Measurements from ENCODE around the gene VARS1. TPM values are rescaled to one million over a fixed set of nuclear protein-coding genes. Genes with fewer than 3 reads are reported as not detected.

VARS1 gene
- total RNA-seq, 4 donors from 2014 or later = 25.4 to 50.6 (median 29.9) TPM

DNA sequence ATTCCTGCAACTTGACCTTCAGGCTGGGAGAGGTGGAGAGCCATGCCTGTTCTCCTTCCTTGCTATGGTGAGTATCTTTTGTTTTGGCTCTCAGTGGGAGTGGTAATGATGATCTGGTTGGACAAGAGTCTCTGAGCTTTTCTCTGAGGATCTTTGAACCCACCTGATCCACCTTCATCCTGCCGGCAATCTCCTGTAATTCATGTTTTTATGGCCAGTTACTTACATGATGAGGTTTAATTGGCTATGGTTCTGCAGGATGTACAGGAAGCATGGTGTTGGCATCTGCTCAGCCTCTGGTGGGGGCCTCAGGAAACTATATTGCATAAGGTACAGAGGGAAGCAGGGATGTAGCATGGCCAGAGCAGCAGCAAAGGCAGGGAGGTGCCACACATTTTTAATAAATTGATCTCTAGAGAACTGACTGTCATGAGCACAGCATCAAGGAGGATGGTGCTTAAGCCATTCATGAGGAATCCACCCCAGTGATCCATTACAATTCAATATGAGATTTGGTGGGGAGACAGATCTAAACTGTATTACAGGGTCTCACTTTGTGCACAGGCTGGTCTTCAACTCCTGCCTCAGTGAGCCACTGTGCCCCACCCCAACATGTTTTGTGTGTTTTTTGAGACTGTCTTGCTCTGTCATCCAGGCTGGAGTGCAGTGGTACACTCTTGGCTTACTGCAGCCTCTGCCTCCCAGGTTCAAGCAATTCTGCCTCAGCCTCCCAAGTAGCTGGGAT, 42.0 kb upstream of the VARS1 start:
- WGBS, 2 donors (ENCODE audit: low coverage in 1 of 2) = 75% methylated on average over 1 of the region's 1 CpG; no CpG with 5 or more reads in 1 of the 2 donors
- Histone ChIP-seq H3K36me3 (peaks cover 0 to 54% of the 10 kb centered on the region in 2 donors), H3K27me3 (no peaks in the 10 kb centered on the region), H3K27ac (peak overlapping the region in 3 of 4 donors; percentile 69 to 95 (median 95)), H3K4me1 (peaks cover 4 to 57% (median 23%) of the 10 kb centered on the region in 3 donors), H3K9me3 (no peaks in the 10 kb centered on the region), H3K4me3 (no peak overlapping the region)
- TF ChIP-seq POLR2A (IDR thresholded peaks at IDR 0.05) (no peak), EP300 (IDR thresholded peaks at IDR 0.05) (no peak), POLR2AphosphoS5 (IDR thresholded peaks at IDR 0.05) (no peak)
- TF ChIP-seq, protein P1, sequence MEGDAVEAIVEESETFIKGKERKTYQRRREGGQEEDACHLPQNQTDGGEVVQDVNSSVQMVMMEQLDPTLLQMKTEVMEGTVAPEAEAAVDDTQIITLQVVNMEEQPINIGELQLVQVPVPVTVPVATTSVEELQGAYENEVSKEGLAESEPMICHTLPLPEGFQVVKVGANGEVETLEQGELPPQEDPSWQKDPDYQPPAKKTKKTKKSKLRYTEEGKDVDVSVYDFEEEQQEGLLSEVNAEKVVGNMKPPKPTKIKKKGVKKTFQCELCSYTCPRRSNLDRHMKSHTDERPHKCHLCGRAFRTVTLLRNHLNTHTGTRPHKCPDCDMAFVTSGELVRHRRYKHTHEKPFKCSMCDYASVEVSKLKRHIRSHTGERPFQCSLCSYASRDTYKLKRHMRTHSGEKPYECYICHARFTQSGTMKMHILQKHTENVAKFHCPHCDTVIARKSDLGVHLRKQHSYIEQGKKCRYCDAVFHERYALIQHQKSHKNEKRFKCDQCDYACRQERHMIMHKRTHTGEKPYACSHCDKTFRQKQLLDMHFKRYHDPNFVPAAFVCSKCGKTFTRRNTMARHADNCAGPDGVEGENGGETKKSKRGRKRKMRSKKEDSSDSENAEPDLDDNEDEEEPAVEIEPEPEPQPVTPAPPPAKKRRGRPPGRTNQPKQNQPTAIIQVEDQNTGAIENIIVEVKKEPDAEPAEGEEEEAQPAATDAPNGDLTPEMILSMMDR (IDR thresholded peaks at IDR 0.05) = no peak
- no peak for ATAC-seq

DNA sequence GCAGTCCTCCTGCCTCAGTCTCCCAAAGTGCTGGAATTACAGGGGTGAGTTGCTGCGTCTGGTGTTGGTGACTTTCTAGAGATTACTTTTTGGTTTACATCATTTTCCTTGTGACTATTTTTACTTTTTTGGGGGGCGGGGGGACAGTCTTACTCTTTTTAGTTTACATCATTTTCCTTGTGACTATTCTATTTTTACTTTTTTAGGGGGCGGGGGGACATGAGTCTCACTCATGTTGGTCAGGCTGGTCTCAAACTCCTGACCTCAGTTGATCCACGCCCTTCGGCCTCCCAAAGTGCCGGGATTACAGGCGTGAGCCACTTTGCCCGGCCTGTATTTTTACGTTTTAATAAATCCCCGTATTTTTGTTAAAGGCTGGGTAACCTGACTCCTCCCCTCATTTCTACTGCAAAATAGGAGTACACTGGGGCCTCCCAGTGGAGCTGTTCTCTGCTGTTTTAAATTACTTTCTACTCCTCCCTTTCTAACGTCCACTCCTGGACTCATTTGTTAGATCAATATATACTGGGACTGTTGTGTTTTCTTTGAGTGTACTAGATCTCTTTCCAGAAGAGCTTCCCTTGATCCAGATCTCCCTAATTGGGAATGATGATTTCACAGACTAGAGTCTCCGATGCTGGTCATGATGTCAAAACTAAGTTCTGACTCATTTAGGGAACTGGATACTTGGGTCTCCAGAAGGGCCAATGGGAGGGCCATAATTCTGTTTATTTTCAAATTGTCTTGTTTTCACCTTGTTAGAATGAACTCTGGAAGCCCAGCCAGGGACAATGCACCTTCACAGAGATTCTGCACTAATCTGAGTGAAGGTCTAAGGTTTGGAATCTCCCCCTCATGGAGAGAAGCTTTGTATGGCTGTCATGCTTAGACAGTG, 41.2 kb upstream of the VARS1 start:
- H3K36me3 ChIP-seq = peaks cover 0 to 52% of the 10 kb centered on the region in 2 donors
- no peak for ATAC-seq
- H3K27ac ChIP-seq = peak overlapping the region; percentile 7 to 95 (median 82)
- no peaks in the 10 kb centered on the region for H3K9me3 ChIP-seq
- peaks cover 4 to 65% (median 23%) of the 10 kb centered on the region in 3 donors for H3K4me1 ChIP-seq
- WGBS, 2 donors (ENCODE audit: low coverage in 1 of 2) = 16 to 20% methylated on average over 3 to 7 of the region's 12 CpGs
- peak overlapping the region; percentile 8 to 86 for H3K4me3 ChIP-seq
- no peaks in the 10 kb centered on the region for H3K27me3 ChIP-seq
- TF ChIP-seq, protein P1 (IDR thresholded peaks at IDR 0.05) = no peak
- TF ChIP-seq EP300 (IDR thresholded peaks at IDR 0.05) (no peak), POLR2AphosphoS5 (IDR thresholded peaks at IDR 0.05) (no peak), POLR2A (IDR thresholded peaks at IDR 0.05) (no peak)

DNA sequence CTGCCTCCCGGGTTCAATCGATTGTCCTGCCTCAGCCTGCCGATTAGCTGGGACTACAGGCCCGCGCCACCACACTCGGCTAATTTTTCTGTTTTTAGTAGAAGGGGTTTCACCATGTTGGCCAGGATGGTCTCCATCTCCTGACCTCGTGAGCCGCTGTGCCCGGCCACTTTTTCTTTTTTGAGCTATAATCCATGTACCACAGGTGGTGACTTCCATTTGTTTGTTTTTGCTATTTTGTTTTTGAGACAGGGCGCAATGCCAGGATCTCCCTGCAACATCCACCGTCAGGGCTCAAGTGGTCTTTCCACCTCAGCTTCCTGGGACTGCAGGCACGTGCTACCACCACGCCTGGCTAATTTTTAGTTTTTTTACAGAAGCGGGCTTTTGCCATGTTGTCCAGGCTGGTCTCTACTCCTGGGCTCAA, 40.5 kb upstream of the VARS1 start:
- Histone ChIP-seq H3K9me3 (no peaks in the 10 kb centered on the region), H3K4me1 (peaks cover 4 to 71% (median 29%) of the 10 kb centered on the region in 3 donors), H3K36me3 (peaks cover 0 to 46% of the 10 kb centered on the region in 2 donors), H3K27ac (peak overlapping the region; percentile 7 to 95 (median 82)), H3K27me3 (no peaks in the 10 kb centered on the region), H3K4me3 (peak overlapping the region; percentile 81 to 86)
- TF ChIP-seq POLR2AphosphoS5 (IDR thresholded peaks at IDR 0.05) (no peak), EP300 (IDR thresholded peaks at IDR 0.05) (no peak), POLR2A (IDR thresholded peaks at IDR 0.05) (no peak)
- TF ChIP-seq, protein P1 (IDR thresholded peaks at IDR 0.05) = no peak
- no peak for ATAC-seq
- 11 to 41% methylated on average over 14 of the region's 14 CpGs for WGBS, 2 donors (ENCODE audit: low coverage in 1 of 2)

DNA sequence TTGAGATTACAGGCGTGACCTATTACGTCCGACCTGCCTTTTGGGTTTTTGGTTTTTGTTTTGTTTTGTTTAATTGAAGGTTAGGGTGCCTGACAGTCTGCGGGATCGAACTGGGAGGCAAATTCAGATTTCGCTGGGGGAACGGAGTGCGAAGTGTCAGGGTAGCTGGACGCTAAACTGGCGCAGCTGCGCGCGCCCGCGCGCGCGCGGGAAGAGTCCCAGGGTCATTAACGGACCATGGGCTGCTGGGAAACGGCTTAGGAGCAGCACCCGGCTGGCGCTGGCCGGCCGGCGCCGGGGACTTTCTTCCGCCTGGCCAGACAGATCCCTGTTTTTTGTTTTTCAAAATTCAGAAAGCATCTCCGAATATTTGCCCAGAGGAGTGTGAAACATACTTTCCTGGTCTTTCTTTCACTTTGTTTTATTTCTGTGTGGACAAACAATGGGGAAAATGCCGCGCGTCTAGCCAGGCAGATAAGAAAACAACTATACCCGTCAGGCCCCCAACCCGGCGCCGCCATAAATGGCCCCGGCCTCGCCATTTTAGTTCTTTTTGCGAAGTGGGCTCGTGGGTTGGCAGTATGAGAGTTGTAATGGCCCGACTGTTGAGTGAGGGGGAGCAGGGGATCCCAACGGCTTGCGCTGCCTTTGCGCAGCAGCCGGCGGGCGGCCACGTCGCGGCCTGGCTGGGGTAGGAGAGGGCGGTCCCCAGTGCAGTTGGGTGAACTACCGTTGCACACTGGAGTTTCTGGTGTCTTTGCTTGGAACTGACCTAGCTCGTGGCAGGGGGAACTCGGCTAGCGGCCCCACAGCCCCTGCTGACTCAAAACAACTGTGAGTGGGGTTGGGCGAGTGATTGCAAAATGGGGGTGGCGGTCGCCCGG, 39.1 kb upstream of the VARS1 start:
- peak overlapping the region; percentile 81 to 86 for H3K4me3 ChIP-seq
- 0% methylated on average over 3 to 30 of the region's 59 CpGs for WGBS, 2 donors (ENCODE audit: low coverage in 1 of 2)
- H3K9me3 ChIP-seq = no peaks in the 10 kb centered on the region
- no peaks in the 10 kb centered on the region for H3K27me3 ChIP-seq
- peak; percentile 92 for ATAC-seq
- H3K4me1 ChIP-seq = peaks cover 4 to 78% (median 32%) of the 10 kb centered on the region in 3 donors
- H3K36me3 ChIP-seq = peaks cover 0 to 31% of the 10 kb centered on the region in 2 donors
- H3K27ac ChIP-seq = peak overlapping the region; percentile 82 to 95 (median 94)
- TF ChIP-seq POLR2A (IDR thresholded peaks at IDR 0.05) (peak; percentile 57 to 59), EP300 (IDR thresholded peaks at IDR 0.05) (no peak), POLR2AphosphoS5 (IDR thresholded peaks at IDR 0.05) (peak; percentile 63)
- TF ChIP-seq, protein P1 (IDR thresholded peaks at IDR 0.05) = peak in 1 of 4 experiments; percentile 5

Measured in gastroesophageal sphincter (tissue), 4 donors.